HFFc6 (cell line): ENCODE measurements around the gene MOB2. TPM values are rescaled to one million over a fixed set of nuclear protein-coding genes. Genes with fewer than 3 reads are reported as not detected.

Experiments used
- DNase-seq: peaks from one replicate; pipeline ENCODE4 v3.0.0-alpha.2; 2018
- H3K27ac Mint-ChIP-seq: 2 replicates; pipeline ENCODE4 v1.8.0; 2020; ENCODE audit warnings: mild to moderate bottlenecking, mixed read lengths
- H3K27me3 Mint-ChIP-seq: 2 replicates; pipeline ENCODE4 v1.8.0; 2021; ENCODE audit warnings: mild to moderate bottlenecking, moderate library complexity, mixed read lengths; ENCODE audit not compliant: insufficient read depth
- H3K36me3 Mint-ChIP-seq: 2 replicates; pipeline ENCODE4 v1.8.0; 2021; ENCODE audit warnings: low read depth, mixed read lengths
- H3K4me1 Mint-ChIP-seq: 2 replicates; pipeline ENCODE4 v1.8.0; 2020; ENCODE audit warnings: low read depth, mixed read lengths
- H3K4me3 Mint-ChIP-seq: 2 replicates; pipeline ENCODE4 v1.8.0; 2020; ENCODE audit warnings: mild to moderate bottlenecking, moderate library complexity, mixed read lengths
- H3K9me3 Mint-ChIP-seq: 2 replicates; pipeline ENCODE4 v1.8.0; 2020; ENCODE audit warnings: mild to moderate bottlenecking, mixed read lengths
- CTCF ChIP-seq: fragments of 200-600 bp; sonication (generic); IDR thresholded peaks from 2 replicates; pipeline ENCODE4 v1.5.0; 2021; ENCODE audit warnings: antibody characterized with exemption, mild to moderate bottlenecking
- total RNA-seq, 6 experiments: library from RNA; stranded (reverse); fragmentation: NEBNext Ultra II Directional; extraction: Animal tissue kit (Norgen Biotek cat#: 25700); gene quantifications; 2 replicates in 1 of 6; 3 replicates in 5 of 6; pipeline ENCODE4 v1.2.3, GENCODE V29; 2021

MOB2 gene
- total RNA-seq, 6 experiments from 2014 or later: 19.6 to 27.4 (median 21.4) TPM

GRCh38 chr11:1457326-1457680 is 29.3 kb downstream of the MOB2 start:
- Mint-ChIP-seq H3K36me3 (no peaks in the 10 kb centered on the region), H3K4me3 (no peak overlapping the region), H3K27ac (no peak overlapping the region), H3K9me3 (no peaks in the 10 kb centered on the region), H3K27me3 (peaks cover 8% of the 10 kb centered on the region), H3K4me1 (no peaks in the 10 kb centered on the region)
- no peak for TF ChIP-seq CTCF
- no peak for DNase-seq

- H3K27me3 Mint-ChIP-seq: peaks cover 10% of the 10 kb centered on the region
- H3K9me3 Mint-ChIP-seq: no peaks in the 10 kb centered on the region
- no peak overlapping the region for H3K4me3 Mint-ChIP-seq
- no peak for TF ChIP-seq CTCF
- DNase-seq: no peak
- no peaks in the 10 kb centered on the region for H3K36me3 Mint-ChIP-seq
- no peak overlapping the region for H3K27ac Mint-ChIP-seq
- H3K4me1 Mint-ChIP-seq: no peaks in the 10 kb centered on the region
Measured at GRCh38 chr11:1456596-1457325, 29.8 kb downstream of the MOB2 start.

DNA sequence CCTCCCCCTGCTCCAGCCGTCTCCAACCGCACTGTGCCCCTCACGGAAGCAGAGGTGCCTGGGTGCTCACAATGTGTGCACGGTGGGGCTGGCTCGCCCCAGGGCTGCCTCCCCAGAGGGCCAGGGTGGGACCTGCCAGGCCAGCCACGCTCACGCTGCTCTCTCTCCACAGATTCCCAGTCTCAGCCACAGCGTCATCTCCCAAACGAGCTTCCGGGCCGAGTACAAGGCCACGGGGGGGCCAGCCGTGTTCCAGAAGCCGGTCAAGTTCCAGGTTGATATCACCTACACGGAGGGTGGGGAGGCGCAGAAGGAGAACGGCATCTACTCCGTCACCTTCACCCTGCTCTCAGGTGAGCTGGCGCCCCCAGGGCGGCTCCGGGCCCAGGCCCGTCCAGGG is 30.4 kb downstream of the MOB2 start:
- no peak overlapping the region for H3K4me3 Mint-ChIP-seq
- peaks cover 10% of the 10 kb centered on the region for H3K27me3 Mint-ChIP-seq
- no peak overlapping the region for H3K27ac Mint-ChIP-seq
- TF ChIP-seq CTCF: no peak
- DNase-seq: no peak
- no peaks in the 10 kb centered on the region for H3K4me1 Mint-ChIP-seq
- no peaks in the 10 kb centered on the region for H3K36me3 Mint-ChIP-seq
- H3K9me3 Mint-ChIP-seq: no peaks in the 10 kb centered on the region

- TF ChIP-seq CTCF: no peak
- H3K36me3 Mint-ChIP-seq: no peaks in the 10 kb centered on the region
- no peak for DNase-seq
- H3K27ac Mint-ChIP-seq: no peak overlapping the region
- no peaks in the 10 kb centered on the region for H3K9me3 Mint-ChIP-seq
- no peak overlapping the region for H3K4me3 Mint-ChIP-seq
- H3K4me1 Mint-ChIP-seq: no peaks in the 10 kb centered on the region
- peaks cover 10% of the 10 kb centered on the region for H3K27me3 Mint-ChIP-seq
Measured at GRCh38 chr11:1455763-1456060, 30.9 kb downstream of the MOB2 start.

- Mint-ChIP-seq H3K9me3 (no peaks in the 10 kb centered on the region), H3K4me3 (no peak overlapping the region), H3K36me3 (no peaks in the 10 kb centered on the region), H3K27ac (no peak overlapping the region), H3K27me3 (peaks cover 10% of the 10 kb centered on the region), H3K4me1 (no peaks in the 10 kb centered on the region)
- DNase-seq: no peak
- no peak for TF ChIP-seq CTCF
Measured at GRCh38 chr11:1455032-1455762, 31.4 kb downstream of the MOB2 start.
